Bronchial epithelial cell (primary cell): ENCODE data around the gene LIPC. TPM values are rescaled to one million over a fixed set of nuclear protein-coding genes. Genes with fewer than 3 reads are reported as not detected.

Source experiments
- DNase-seq: peaks from one replicate; pipeline ENCODE4 v3.0.0-alpha.2; 2010; ENCODE audit warnings: low read depth
- FAIRE-seq: peaks from 2 replicates; lab custom pipeline; 2011; peaks lifted over from hg19 to GRCh38; lab: Jason Lieb, UNC
- H3K27me3 ChIP-seq: 2 replicates; pipeline ENCODE4 v1.5.1; 2011; ENCODE audit warnings: low read length; ENCODE audit not compliant: control insufficient read depth, insufficient read depth
- H3K36me3 ChIP-seq: 2 replicates; pipeline ENCODE4 v1.5.1; 2011; ENCODE audit warnings: low read length; ENCODE audit not compliant: control insufficient read depth, insufficient read depth
- H3K4me3 ChIP-seq: 2 replicates; pipeline ENCODE4 v1.5.1; 2011; ENCODE audit warnings: mild to moderate bottlenecking, low read depth, low read length, control low read depth
- total RNA-seq: library from RNA; depleted of rRNA; stranded (reverse); fragments of >200 nt; gene quantifications from 2 replicates; pipeline ENCODE4 v1.2.1, GENCODE V29; 2014
- TF ChIP-seq, protein P1 (sequence below): IDR thresholded peaks from 2 replicates; pipeline ENCODE4 v1.5.1; 2011; ENCODE audit warnings: mild to moderate bottlenecking, moderate library complexity, low read length, control low read depth, inconsistent platforms; ENCODE audit not compliant: insufficient read depth, severe bottlenecking

Gene LIPC
- total RNA-seq, 1 donor from 2014 or later = 0.26 TPM

DNA sequence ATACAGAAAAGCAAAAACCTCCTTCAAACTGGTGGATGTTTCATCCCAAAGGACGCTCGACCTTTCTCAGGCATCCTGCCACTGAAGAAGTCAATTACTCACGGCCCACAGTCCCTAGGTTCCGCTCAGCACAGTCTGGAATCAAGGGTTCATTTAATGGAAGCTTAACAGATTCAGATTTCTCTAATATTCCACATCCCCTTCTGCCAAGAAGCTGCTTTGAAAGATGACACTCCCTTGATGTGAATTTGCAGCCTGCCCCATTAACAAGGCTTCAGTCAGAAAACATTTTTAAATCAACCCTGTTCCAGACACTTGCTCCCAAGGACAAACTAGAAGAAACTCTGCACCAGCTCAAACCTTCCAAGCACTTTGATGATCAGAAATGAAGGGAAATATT lies 81.2 kb downstream of the LIPC start:
- H3K36me3 ChIP-seq = no peaks in the 10 kb centered on the region
- no peak for DNase-seq
- TF ChIP-seq, protein P1, sequence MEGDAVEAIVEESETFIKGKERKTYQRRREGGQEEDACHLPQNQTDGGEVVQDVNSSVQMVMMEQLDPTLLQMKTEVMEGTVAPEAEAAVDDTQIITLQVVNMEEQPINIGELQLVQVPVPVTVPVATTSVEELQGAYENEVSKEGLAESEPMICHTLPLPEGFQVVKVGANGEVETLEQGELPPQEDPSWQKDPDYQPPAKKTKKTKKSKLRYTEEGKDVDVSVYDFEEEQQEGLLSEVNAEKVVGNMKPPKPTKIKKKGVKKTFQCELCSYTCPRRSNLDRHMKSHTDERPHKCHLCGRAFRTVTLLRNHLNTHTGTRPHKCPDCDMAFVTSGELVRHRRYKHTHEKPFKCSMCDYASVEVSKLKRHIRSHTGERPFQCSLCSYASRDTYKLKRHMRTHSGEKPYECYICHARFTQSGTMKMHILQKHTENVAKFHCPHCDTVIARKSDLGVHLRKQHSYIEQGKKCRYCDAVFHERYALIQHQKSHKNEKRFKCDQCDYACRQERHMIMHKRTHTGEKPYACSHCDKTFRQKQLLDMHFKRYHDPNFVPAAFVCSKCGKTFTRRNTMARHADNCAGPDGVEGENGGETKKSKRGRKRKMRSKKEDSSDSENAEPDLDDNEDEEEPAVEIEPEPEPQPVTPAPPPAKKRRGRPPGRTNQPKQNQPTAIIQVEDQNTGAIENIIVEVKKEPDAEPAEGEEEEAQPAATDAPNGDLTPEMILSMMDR = no peak
- H3K4me3 ChIP-seq = no peak overlapping the region
- no peaks in the 10 kb centered on the region for H3K27me3 ChIP-seq
- no peak for FAIRE-seq

DNA sequence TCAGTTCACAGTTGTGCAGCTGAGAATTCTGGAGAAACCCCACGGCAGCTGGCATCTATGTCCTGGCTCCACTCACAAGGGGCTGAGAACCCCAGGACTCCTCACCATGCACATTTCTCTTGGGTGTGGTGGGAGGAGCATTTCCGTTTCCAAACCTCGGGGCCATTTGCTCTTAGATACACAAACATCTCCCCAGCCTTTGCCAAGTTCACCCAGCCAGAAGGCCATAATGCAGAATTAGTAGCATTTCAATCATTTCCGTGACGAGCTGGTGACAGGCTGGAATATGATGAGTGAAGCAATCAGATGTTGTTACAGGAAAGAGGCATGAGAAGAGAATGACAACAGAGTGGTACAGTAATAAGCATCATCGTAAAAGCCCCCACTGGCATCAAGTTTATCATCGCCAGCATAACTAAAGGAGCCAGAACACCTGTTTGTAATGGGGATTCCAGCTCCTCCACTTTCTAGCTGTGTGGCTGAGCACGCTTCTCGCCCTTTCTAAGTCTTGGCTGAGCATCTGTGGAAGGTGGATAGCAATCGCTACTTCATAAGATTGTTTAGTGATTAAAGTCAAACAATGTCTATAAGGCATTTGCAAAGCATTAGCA lies 82.0 kb downstream of the LIPC start:
- H3K27me3 ChIP-seq = no peaks in the 10 kb centered on the region
- no peak for DNase-seq
- no peak overlapping the region for H3K4me3 ChIP-seq
- TF ChIP-seq, protein P1 = no peak
- FAIRE-seq = no peak
- H3K36me3 ChIP-seq = no peaks in the 10 kb centered on the region

DNA sequence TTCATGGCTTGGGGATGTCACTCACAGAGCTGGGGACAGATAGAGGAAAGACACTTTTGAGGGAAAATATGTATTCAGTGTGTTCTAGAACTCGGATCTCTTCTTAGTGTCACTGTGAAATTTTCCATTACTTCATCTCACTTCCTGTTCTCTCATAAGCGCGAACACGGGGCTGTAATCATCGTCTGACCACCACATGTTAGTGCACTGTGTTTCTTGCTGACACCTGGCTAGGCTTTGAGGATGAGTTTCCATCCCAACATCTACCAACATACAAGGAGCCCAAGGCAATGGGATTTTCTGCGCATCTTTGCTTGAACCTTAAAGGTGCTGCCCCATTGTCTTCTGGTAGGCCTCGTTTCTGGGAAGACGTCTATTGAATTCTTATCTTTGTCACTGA lies 84.0 kb downstream of the LIPC start:
- no peaks in the 10 kb centered on the region for H3K36me3 ChIP-seq
- H3K27me3 ChIP-seq = no peaks in the 10 kb centered on the region
- no peak overlapping the region for H3K4me3 ChIP-seq
- TF ChIP-seq, protein P1 = no peak
- DNase-seq (no peak), FAIRE-seq (no peak)

DNA sequence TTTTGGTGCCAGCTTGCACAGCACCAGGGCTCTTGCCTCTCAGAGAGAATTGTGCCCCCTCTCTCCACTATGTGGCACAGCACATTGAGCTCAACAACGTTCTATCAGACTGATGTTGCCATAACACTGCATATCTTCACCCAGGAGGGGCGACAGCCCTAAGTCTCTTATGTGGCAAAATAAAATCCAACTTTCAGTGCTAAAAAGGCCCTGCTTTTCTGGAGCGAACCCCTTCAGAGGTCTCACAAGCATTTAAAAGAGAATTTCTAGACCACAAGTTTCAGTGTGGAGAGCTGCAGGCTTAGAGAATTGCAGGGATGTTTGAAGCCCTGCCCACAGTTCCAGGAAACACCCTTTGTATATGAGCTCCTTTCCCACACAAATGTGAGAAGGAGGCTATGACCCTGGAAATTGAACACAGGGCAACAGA lies 85.5 kb downstream of the LIPC start:
- Histone ChIP-seq H3K4me3 (no peak overlapping the region), H3K36me3 (no peaks in the 10 kb centered on the region), H3K27me3 (no peaks in the 10 kb centered on the region)
- FAIRE-seq = no peak
- no peak for DNase-seq
- TF ChIP-seq, protein P1 = no peak

DNA sequence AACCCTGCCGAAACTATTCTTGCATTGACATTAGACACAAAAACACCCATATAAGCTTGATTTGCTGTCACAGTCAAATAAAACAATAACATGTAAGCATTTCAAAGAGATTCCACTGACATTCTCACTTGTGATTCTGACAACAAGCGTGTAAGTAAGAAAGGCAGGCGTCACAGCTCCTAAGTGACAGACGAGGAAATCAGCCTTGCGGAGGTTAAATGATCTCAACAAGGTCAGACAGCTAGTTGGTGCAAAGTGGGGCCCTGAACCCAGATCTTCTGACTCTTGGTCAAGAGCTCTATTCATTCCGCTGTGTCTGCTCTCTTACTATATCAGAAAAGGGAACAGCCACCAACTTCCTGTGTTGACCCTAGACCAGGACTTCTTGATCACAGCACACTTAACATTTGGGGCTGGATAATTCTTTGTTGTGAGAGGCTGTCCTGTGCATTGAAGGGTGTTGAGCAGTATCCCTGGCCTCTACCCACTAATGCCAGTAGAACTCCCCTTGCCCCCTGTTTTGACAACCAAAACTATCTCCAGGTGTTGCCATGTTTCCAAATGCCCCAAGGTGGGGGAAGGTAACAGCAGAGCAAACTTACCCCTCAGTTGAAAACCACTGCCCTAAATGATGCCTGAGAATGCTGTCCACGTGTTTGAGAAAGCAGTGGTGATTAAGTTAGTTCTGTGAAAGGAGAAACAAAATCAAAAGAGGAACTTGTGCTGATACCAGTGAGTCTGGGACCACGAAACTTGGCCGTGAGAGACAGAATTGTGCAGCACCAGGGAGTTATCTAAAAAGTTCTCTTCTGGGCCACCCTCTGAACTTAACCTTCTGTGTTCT lies 86.1 kb downstream of the LIPC start:
- H3K27me3 ChIP-seq = no peaks in the 10 kb centered on the region
- H3K36me3 ChIP-seq = no peaks in the 10 kb centered on the region
- FAIRE-seq (no peak), DNase-seq (no peak)
- no peak overlapping the region for H3K4me3 ChIP-seq
- TF ChIP-seq, protein P1 = no peak
